Measurements from ENCODE around the gene DYNC2I2. TPM values are rescaled to one million over a fixed set of nuclear protein-coding genes. Genes with fewer than 3 reads are reported as not detected.

The DYNC2I2 gene
- polyA plus RNA-seq, 1 of the 3 experiments (the other 2 are of a cell fraction) = 73.7 TPM

DNA sequence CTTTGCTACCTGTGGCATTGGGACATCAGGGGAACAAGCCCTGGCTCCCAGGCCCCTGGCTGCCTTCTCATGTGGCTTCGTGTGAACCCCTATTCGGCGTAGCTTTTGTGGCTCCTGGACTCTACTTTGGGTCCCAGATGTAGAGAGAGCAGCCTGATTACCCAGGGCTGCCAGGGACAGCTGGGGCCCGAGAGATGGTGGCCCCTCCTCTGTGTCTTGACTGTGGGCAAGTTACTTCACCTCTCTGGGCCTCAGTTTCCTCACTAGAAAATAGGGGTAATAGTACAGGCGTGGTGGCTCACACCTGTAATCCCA lies 47.7 kb upstream of the DYNC2I2 start:
- no peaks in the 10 kb centered on the region for H3K79me2 ChIP-seq (ENCODE audit: insufficient read depth)
- H2AFZ ChIP-seq (ENCODE audit: low read depth) = no peak overlapping the region
- TF ChIP-seq YY1 (IDR thresholded peaks at IDR 0.05; ENCODE audit: low read depth) = no peak
- no peak for TF ChIP-seq JUND (IDR thresholded peaks at IDR 0.05)
- TF ChIP-seq FOXJ3 (CRISPR knock-in tag; IDR thresholded peaks at IDR 0.05) = no peak
- TF ChIP-seq GABPA (IDR thresholded peaks at IDR 0.05; ENCODE audit: low read depth) = no peak
- no peak for TF ChIP-seq FOXM1 (IDR thresholded peaks at IDR 0.05; ENCODE audit: low read depth)
- no peak for TF ChIP-seq SMC3 (IDR thresholded peaks at IDR 0.05; ENCODE audit: low read depth, low read length)
- no peak for TF ChIP-seq RCOR1 (IDR thresholded peaks at IDR 0.05; ENCODE audit: low read length)
- TF ChIP-seq, protein P1, sequence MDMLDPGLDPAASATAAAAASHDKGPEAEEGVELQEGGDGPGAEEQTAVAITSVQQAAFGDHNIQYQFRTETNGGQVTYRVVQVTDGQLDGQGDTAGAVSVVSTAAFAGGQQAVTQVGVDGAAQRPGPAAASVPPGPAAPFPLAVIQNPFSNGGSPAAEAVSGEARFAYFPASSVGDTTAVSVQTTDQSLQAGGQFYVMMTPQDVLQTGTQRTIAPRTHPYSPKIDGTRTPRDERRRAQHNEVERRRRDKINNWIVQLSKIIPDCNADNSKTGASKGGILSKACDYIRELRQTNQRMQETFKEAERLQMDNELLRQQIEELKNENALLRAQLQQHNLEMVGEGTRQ (IDR thresholded peaks at IDR 0.05; ENCODE audit: borderline replicate concordance, low read depth, low read length) = no peak
- TF ChIP-seq, protein P2, sequence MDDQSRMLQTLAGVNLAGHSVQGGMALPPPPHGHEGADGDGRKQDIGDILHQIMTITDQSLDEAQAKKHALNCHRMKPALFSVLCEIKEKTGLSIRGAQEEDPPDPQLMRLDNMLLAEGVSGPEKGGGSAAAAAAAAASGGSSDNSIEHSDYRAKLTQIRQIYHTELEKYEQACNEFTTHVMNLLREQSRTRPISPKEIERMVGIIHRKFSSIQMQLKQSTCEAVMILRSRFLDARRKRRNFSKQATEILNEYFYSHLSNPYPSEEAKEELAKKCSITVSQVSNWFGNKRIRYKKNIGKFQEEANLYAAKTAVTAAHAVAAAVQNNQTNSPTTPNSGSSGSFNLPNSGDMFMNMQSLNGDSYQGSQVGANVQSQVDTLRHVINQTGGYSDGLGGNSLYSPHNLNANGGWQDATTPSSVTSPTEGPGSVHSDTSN (IDR thresholded peaks at IDR 0.05) = no peak
- TF ChIP-seq, protein P3, sequence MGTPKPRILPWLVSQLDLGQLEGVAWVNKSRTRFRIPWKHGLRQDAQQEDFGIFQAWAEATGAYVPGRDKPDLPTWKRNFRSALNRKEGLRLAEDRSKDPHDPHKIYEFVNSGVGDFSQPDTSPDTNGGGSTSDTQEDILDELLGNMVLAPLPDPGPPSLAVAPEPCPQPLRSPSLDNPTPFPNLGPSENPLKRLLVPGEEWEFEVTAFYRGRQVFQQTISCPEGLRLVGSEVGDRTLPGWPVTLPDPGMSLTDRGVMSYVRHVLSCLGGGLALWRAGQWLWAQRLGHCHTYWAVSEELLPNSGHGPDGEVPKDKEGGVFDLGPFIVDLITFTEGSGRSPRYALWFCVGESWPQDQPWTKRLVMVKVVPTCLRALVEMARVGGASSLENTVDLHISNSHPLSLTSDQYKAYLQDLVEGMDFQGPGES (IDR thresholded peaks at IDR 0.05; ENCODE audit: low read depth, low read length) = no peak
- TF ChIP-seq, protein P4, sequence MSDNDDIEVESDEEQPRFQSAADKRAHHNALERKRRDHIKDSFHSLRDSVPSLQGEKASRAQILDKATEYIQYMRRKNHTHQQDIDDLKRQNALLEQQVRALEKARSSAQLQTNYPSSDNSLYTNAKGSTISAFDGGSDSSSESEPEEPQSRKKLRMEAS (IDR thresholded peaks at IDR 0.05; ENCODE audit: low read depth) = no peak
- TF ChIP-seq EZH2phosphoT487 (IDR thresholded peaks at IDR 0.05; ENCODE audit: borderline replicate concordance, low read depth) = no peak
- TF ChIP-seq FOSL2 (IDR thresholded peaks at IDR 0.05; ENCODE audit: borderline replicate concordance, low read depth) = no peak
- TF ChIP-seq, protein P5, sequence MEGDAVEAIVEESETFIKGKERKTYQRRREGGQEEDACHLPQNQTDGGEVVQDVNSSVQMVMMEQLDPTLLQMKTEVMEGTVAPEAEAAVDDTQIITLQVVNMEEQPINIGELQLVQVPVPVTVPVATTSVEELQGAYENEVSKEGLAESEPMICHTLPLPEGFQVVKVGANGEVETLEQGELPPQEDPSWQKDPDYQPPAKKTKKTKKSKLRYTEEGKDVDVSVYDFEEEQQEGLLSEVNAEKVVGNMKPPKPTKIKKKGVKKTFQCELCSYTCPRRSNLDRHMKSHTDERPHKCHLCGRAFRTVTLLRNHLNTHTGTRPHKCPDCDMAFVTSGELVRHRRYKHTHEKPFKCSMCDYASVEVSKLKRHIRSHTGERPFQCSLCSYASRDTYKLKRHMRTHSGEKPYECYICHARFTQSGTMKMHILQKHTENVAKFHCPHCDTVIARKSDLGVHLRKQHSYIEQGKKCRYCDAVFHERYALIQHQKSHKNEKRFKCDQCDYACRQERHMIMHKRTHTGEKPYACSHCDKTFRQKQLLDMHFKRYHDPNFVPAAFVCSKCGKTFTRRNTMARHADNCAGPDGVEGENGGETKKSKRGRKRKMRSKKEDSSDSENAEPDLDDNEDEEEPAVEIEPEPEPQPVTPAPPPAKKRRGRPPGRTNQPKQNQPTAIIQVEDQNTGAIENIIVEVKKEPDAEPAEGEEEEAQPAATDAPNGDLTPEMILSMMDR (IDR thresholded peaks at IDR 0.05) = no peak
- no peak for TF ChIP-seq TCF12 (IDR thresholded peaks at IDR 0.05)
- no peak for TF ChIP-seq CHD2 (IDR thresholded peaks at IDR 0.05; ENCODE audit: low read length, partially characterized antibody)
- TF ChIP-seq GATA2 (CRISPR knock-in tag; IDR thresholded peaks at IDR 0.05) = no peak
- TF ChIP-seq, protein P6, sequence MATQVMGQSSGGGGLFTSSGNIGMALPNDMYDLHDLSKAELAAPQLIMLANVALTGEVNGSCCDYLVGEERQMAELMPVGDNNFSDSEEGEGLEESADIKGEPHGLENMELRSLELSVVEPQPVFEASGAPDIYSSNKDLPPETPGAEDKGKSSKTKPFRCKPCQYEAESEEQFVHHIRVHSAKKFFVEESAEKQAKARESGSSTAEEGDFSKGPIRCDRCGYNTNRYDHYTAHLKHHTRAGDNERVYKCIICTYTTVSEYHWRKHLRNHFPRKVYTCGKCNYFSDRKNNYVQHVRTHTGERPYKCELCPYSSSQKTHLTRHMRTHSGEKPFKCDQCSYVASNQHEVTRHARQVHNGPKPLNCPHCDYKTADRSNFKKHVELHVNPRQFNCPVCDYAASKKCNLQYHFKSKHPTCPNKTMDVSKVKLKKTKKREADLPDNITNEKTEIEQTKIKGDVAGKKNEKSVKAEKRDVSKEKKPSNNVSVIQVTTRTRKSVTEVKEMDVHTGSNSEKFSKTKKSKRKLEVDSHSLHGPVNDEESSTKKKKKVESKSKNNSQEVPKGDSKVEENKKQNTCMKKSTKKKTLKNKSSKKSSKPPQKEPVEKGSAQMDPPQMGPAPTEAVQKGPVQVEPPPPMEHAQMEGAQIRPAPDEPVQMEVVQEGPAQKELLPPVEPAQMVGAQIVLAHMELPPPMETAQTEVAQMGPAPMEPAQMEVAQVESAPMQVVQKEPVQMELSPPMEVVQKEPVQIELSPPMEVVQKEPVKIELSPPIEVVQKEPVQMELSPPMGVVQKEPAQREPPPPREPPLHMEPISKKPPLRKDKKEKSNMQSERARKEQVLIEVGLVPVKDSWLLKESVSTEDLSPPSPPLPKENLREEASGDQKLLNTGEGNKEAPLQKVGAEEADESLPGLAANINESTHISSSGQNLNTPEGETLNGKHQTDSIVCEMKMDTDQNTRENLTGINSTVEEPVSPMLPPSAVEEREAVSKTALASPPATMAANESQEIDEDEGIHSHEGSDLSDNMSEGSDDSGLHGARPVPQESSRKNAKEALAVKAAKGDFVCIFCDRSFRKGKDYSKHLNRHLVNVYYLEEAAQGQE (IDR thresholded peaks at IDR 0.05; ENCODE audit: low read depth, low read length) = no peak
- TF ChIP-seq POLR2AphosphoS5 (IDR thresholded peaks at IDR 0.05; ENCODE audit: low read depth, low read length) = no peak
- peaks cover 19% of the 10 kb centered on the region for H3F3A ChIP-seq (replicated peaks; ENCODE audit: insufficient read depth)
- no peak overlapping the region for H3K4me2 ChIP-seq
- CTCF ChIA-PET = interaction anchor here (0.6 to 4.0 kb wide), 10 partner anchors 11 to 148 kb away, joined by 3 to 64 read pairs (median 4); partner anchors contain the start of genes ENDOG, SET and ZDHHC12
- no peaks in the 10 kb centered on the region for H4K20me1 ChIP-seq (ENCODE audit: insufficient read depth)
- 100% methylated on average over 1 of the region's 5 CpGs for WGBS (ENCODE audit: low lambda C conversion rate)
- no peaks in the 10 kb centered on the region for H3K9me2 ChIP-seq
- POLR2A ChIA-PET = interaction anchor here (0.8 kb wide), 1 partner anchor 15 kb away, joined by 3 read pairs; the partner anchor contains the start of gene SET
- H3K27me3 ChIP-seq (ENCODE audit: insufficient read depth) = no peaks in the 10 kb centered on the region
- no peaks in the 10 kb centered on the region for H3K36me3 ChIP-seq (replicated peaks in 1 of 2; ENCODE audit: control insufficient read depth in 1 of 2, insufficient read depth in 2 of 2, low read length in 1 of 2)
- H3K4me1 ChIP-seq (ENCODE audit: control insufficient read depth in 1 of 2, insufficient read depth in 2 of 2, low read depth in 1 of 2, low read length in 1 of 2) = peaks cover 0 to 4% of the 10 kb centered on the region in 2 experiments; a peak in 1 of 4 replicates
- H3K9ac ChIP-seq = no peak overlapping the region
- no peak for DNase-seq
- H3K4me3 ChIP-seq (ENCODE audit: low read depth in 2 of 2, low read length in 1 of 2) = no peak overlapping the region
- H3K27ac ChIP-seq (ENCODE audit: low read depth in 2 of 2, low read length in 1 of 2) = no peak overlapping the region
- H3K9me3 ChIP-seq = no peaks in the 10 kb centered on the region

Data from SK-N-SH (cell line).